ENCODE results near the gene SMIM15.

- TF ChIP-seq CTCF (IDR thresholded peaks at IDR 0.05; ENCODE audit: extremely low read depth in 1 of 2, insufficient read depth in 1 of 2, low read depth in 1 of 2, low read length in 2 of 2): no peak
- no peak for TF ChIP-seq POLR2AphosphoS5 (IDR thresholded peaks at IDR 0.05; ENCODE audit: insufficient read depth, low read depth, low read length)
These were observed 20.2 kb upstream of the SMIM15 start for GRCh38 chr5:61182449-61182848.
